ENCODE results near the gene WDR74.
"Not testable (repeated sequence)": the region's sequence is repeated elsewhere in the genome, so short reads cannot be mapped to it uniquely, and the experiment has no call there.

WDR74 gene

GRCh38 chr11:62847767-62848314 is 8.5 kb upstream of the WDR74 start:
- Histone ChIP-seq H3K36me3 (ENCODE audit: insufficient read depth, low read length) (peaks cover 18% of the 10 kb centered on the region), H3K27ac (ENCODE audit: low read depth, low read length) (no peak overlapping the region), H3K9me3 (ENCODE audit: low read length) (no peaks in the 10 kb centered on the region), H3K4me1 (ENCODE audit: insufficient read depth, low read length) (peaks cover under 1% of the 10 kb centered on the region), H3K27me3 (ENCODE audit: control insufficient read depth in 1 of 2, insufficient read depth in 2 of 2, low read length in 2 of 2) (no peaks in the 10 kb centered on the region), H3K4me3 (ENCODE audit: low read depth in 1 of 2, low read length in 2 of 2) (no peak overlapping the region), H3K9ac (ENCODE audit: low read length) (no peak overlapping the region)

- Histone ChIP-seq H3K36me3 (ENCODE audit: insufficient read depth, low read length) (peaks cover 2% of the 10 kb centered on the region), H3K9me3 (ENCODE audit: low read length) (no peaks in the 10 kb centered on the region), H3K27me3 (ENCODE audit: control insufficient read depth in 1 of 2, insufficient read depth in 2 of 2, low read length in 2 of 2) (no peaks in the 10 kb centered on the region), H3K27ac (ENCODE audit: low read depth, low read length) (no peak overlapping the region), H3K4me1 (ENCODE audit: insufficient read depth, low read length) (peaks cover 5% of the 10 kb centered on the region), H3K4me3 (ENCODE audit: low read depth in 1 of 2, low read length in 2 of 2) (no peak overlapping the region), H3K9ac (ENCODE audit: low read length) (no peak overlapping the region)
Measured at GRCh38 chr11:62846177-62846576, 6.8 kb upstream of the WDR74 start.

GRCh38 chr11:62844154-62844553 is 4.8 kb upstream of the WDR74 start:
- no peaks in the 10 kb centered on the region for H3K27me3 ChIP-seq (ENCODE audit: control insufficient read depth in 1 of 2, insufficient read depth in 2 of 2, low read length in 2 of 2)
- no peaks in the 10 kb centered on the region for H3K36me3 ChIP-seq (ENCODE audit: insufficient read depth, low read length)
- peaks cover 5% of the 10 kb centered on the region for H3K4me1 ChIP-seq (ENCODE audit: insufficient read depth, low read length)
- H3K9ac ChIP-seq (ENCODE audit: low read length): no peak overlapping the region
- H3K27ac ChIP-seq (ENCODE audit: low read depth, low read length): no peak overlapping the region
- H3K4me3 ChIP-seq (ENCODE audit: low read depth in 1 of 2, low read length in 2 of 2): no peak overlapping the region
- H3K9me3 ChIP-seq (ENCODE audit: low read length): no peaks in the 10 kb centered on the region

GRCh38 chr11:62843466-62843865 is 4.1 kb upstream of the WDR74 start:
- no peaks in the 10 kb centered on the region for H3K27me3 ChIP-seq (ENCODE audit: control insufficient read depth in 1 of 2, insufficient read depth in 2 of 2, low read length in 2 of 2)
- H3K36me3 ChIP-seq (ENCODE audit: insufficient read depth, low read length): no peaks in the 10 kb centered on the region
- H3K4me3 ChIP-seq (ENCODE audit: low read depth in 1 of 2, low read length in 2 of 2): no peak overlapping the region
- H3K9ac ChIP-seq (ENCODE audit: low read length): no peak overlapping the region
- H3K9me3 ChIP-seq (ENCODE audit: low read length): no peaks in the 10 kb centered on the region
- H3K4me1 ChIP-seq (ENCODE audit: insufficient read depth, low read length): peaks cover 5% of the 10 kb centered on the region
- H3K27ac ChIP-seq (ENCODE audit: low read depth, low read length): no peak overlapping the region

GRCh38 chr11:62842891-62843290 is 3.5 kb upstream of the WDR74 start:
- H3K36me3 ChIP-seq (ENCODE audit: insufficient read depth, low read length); H3K27me3 ChIP-seq (ENCODE audit: control insufficient read depth in 1 of 2, insufficient read depth in 2 of 2, low read length in 2 of 2); H3K9me3 ChIP-seq (ENCODE audit: low read length); H3K4me3 ChIP-seq (ENCODE audit: low read depth in 1 of 2, low read length in 2 of 2); H3K4me1 ChIP-seq (ENCODE audit: insufficient read depth, low read length): not testable (repeated sequence)
- peak overlapping the region; percentile 88 for H3K27ac ChIP-seq (ENCODE audit: low read depth, low read length)
- H3K9ac ChIP-seq (ENCODE audit: low read length): peak overlapping the region; percentile 85

GRCh38 chr11:62842171-62842741 is 2.9 kb upstream of the WDR74 start:
- Histone ChIP-seq H3K4me1 (ENCODE audit: insufficient read depth, low read length) (peaks cover 5% of the 10 kb centered on the region), H3K4me3 (ENCODE audit: low read depth in 1 of 2, low read length in 2 of 2) (peak overlapping the region; percentile 34 to 63), H3K9me3 (ENCODE audit: low read length) (no peaks in the 10 kb centered on the region), H3K9ac (ENCODE audit: low read length) (peak overlapping the region; percentile 85), H3K27me3 (ENCODE audit: control insufficient read depth in 1 of 2, insufficient read depth in 2 of 2, low read length in 2 of 2) (no peaks in the 10 kb centered on the region), H3K27ac (ENCODE audit: low read depth, low read length) (peak overlapping the region; percentile 88), H3K36me3 (ENCODE audit: insufficient read depth, low read length) (no peaks in the 10 kb centered on the region)

- Histone ChIP-seq H3K4me1 (ENCODE audit: insufficient read depth, low read length) (peaks cover 5% of the 10 kb centered on the region), H3K9me3 (ENCODE audit: low read length) (no peaks in the 10 kb centered on the region), H3K4me3 (ENCODE audit: low read depth in 1 of 2, low read length in 2 of 2) (peak overlapping the region; percentile 34 to 90), H3K9ac (ENCODE audit: low read length) (peak overlapping the region; percentile 85), H3K36me3 (ENCODE audit: insufficient read depth, low read length) (peaks cover 3% of the 10 kb centered on the region), H3K27ac (ENCODE audit: low read depth, low read length) (peak overlapping the region; percentile 100), H3K27me3 (ENCODE audit: control insufficient read depth in 1 of 2, insufficient read depth in 2 of 2, low read length in 2 of 2) (no peaks in the 10 kb centered on the region)
Measured at GRCh38 chr11:62841361-62842170, 2.2 kb upstream of the WDR74 start.

- not testable (repeated sequence) for H3K36me3 ChIP-seq (ENCODE audit: insufficient read depth, low read length); H3K27me3 ChIP-seq (ENCODE audit: control insufficient read depth in 1 of 2, insufficient read depth in 2 of 2, low read length in 2 of 2); H3K9me3 ChIP-seq (ENCODE audit: low read length); H3K4me1 ChIP-seq (ENCODE audit: insufficient read depth, low read length)
- peak overlapping the region; percentile 100 for H3K27ac ChIP-seq (ENCODE audit: low read depth, low read length)
- peak overlapping the region; percentile 81 for H3K9ac ChIP-seq (ENCODE audit: low read length)
- H3K4me3 ChIP-seq (ENCODE audit: low read depth in 1 of 2, low read length in 2 of 2): peak overlapping the region; percentile 24 to 90
Measured at GRCh38 chr11:62840721-62841360, 1.5 kb upstream of the WDR74 start.

- Histone ChIP-seq H3K27me3 (ENCODE audit: control insufficient read depth in 1 of 2, insufficient read depth in 2 of 2, low read length in 2 of 2) (no peaks in the 10 kb centered on the region), H3K4me3 (ENCODE audit: low read depth in 1 of 2, low read length in 2 of 2) (no peak overlapping the region), H3K9me3 (ENCODE audit: low read length) (no peaks in the 10 kb centered on the region), H3K4me1 (ENCODE audit: insufficient read depth, low read length) (peaks cover 20% of the 10 kb centered on the region), H3K9ac (ENCODE audit: low read length) (no peak overlapping the region), H3K36me3 (ENCODE audit: insufficient read depth, low read length) (peaks cover 34% of the 10 kb centered on the region), H3K27ac (ENCODE audit: low read depth, low read length) (no peak overlapping the region)
Measured at GRCh38 chr11:62835336-62835735, 4.1 kb downstream of the WDR74 start.

GRCh38 chr11:62832336-62833234 is 6.8 kb downstream of the WDR74 start, which contains the start of gene TEX54:
Gene TEX54 (minus strand): TSS chr11:62832841.
- Histone ChIP-seq H3K27ac (ENCODE audit: low read depth, low read length) (peak within 1 kb of the TSS; percentile 97), H3K27me3 (ENCODE audit: control insufficient read depth in 1 of 2, insufficient read depth in 2 of 2, low read length in 2 of 2) (no peaks in the 10 kb centered on the region), H3K4me1 (ENCODE audit: insufficient read depth, low read length) (peaks cover 28% of the 10 kb centered on the region), H3K9ac (ENCODE audit: low read length) (peak within 1 kb of the TSS; percentile 94), H3K9me3 (ENCODE audit: low read length) (no peaks in the 10 kb centered on the region), H3K36me3 (ENCODE audit: insufficient read depth, low read length) (peaks cover 41% of the 10 kb centered on the region), H3K4me3 (ENCODE audit: low read depth in 1 of 2, low read length in 2 of 2) (peak within 1 kb of the TSS; percentile 85 to 93)

Data from muscle layer of colon (tissue), 2 donors.